Natural killer cell (primary cell): Measurements from ENCODE around the gene SGMS2. TPM values are rescaled to one million over a fixed set of nuclear protein-coding genes. Genes with fewer than 3 reads are reported as not detected.

ENCODE experiments used
- ATAC-seq, 3 donors: fragments of 150-1000 bp in 2 of 3; fragments of 200-7000 bp in 1 of 3; cut with Tn5 transposase; 1 replicate in 1 of 3; 2 replicates in 2 of 3; pipeline ENCODE4 v1.10.0; 2021; ENCODE audit warnings: mild to moderate bottlenecking in 2 of 3, moderate library complexity in 2 of 3
- DNase-seq, 2 donors: peaks; one replicate each; pipeline versions ENCODE4 v3.0.0 to v3.0.0-alpha.2; 2013 to 2021; ENCODE audit warnings: mixed read lengths in 1 of 2
- H3K27ac ChIP-seq: one replicate; pipeline ENCODE4 v1.5.1; 2013; ENCODE audit warnings: mild to moderate bottlenecking, low read length
- H3K27me3 ChIP-seq: one replicate; pipeline ENCODE4 v1.6.1; 2013; ENCODE audit warnings: low read length; ENCODE audit not compliant: control insufficient read depth, insufficient read depth
- H3K36me3 ChIP-seq: one replicate; pipeline ENCODE4 v1.6.1; 2013; ENCODE audit warnings: low read length; ENCODE audit not compliant: control insufficient read depth, insufficient read depth
- H3K4me1 ChIP-seq: one replicate; pipeline ENCODE4 v1.6.1; 2013; ENCODE audit warnings: low read length; ENCODE audit not compliant: control insufficient read depth, insufficient read depth
- H3K4me3 ChIP-seq: one replicate; pipeline ENCODE4 v1.5.1; 2013; ENCODE audit warnings: low read length
- H3K9me3 ChIP-seq: one replicate; pipeline ENCODE4 v1.6.1; 2013; ENCODE audit warnings: low read length; ENCODE audit not compliant: control insufficient read depth, insufficient read depth
- H3K27ac Mint-ChIP-seq, 2 donors: one replicate each; pipeline ENCODE4 v1.8.0; 2022; ENCODE audit warnings: mild to moderate bottlenecking in 2 of 2, mixed read lengths in 2 of 2, moderate library complexity in 1 of 2
- H3K27me3 Mint-ChIP-seq, 2 donors: one replicate each; pipeline ENCODE4 v1.8.0; 2022; ENCODE audit warnings: low read depth in 2 of 2, mixed read lengths in 2 of 2
- H3K36me3 Mint-ChIP-seq: one replicate; pipeline ENCODE4 v1.8.0; 2022; ENCODE audit warnings: mixed read lengths
- H3K4me1 Mint-ChIP-seq, 2 donors: one replicate each; pipeline ENCODE4 v1.8.0; 2022; ENCODE audit warnings: mixed read lengths in 2 of 2
- H3K4me3 Mint-ChIP-seq: one replicate; pipeline ENCODE4 v1.8.0; 2022; ENCODE audit warnings: mild to moderate bottlenecking, moderate library complexity, mixed read lengths
- H3K9me3 Mint-ChIP-seq, 2 donors: one replicate each; pipeline ENCODE4 v1.8.0; 2022; ENCODE audit warnings: mixed read lengths in 2 of 2
- WGBS: methylation state at CpG from one replicate; pipeline ENCODE4 v1.1.7; 2013; ENCODE audit warnings: missing lambda C conversion rate; ENCODE audit not compliant: insufficient coverage; 5-methylcytosine and 5-hydroxymethylcytosine counted together
- intact Hi-C: fragments of 100-400 bp; cut with micrococcal nuclease; formaldehyde crosslinking; loops from one replicate; pipeline ENCODE4 v1.14.2; 2022
- total RNA-seq, 4 donors: library from RNA; stranded (reverse); fragments of 120-200 nt in 1 of 4; gene quantifications; one replicate each; pipeline versions ENCODE4 v1.2.3 to v1.2.4, GENCODE V29; 2013 to 2022
- TF ChIP-seq, protein P1 (sequence below): fragments of 200-600 bp; IDR thresholded peaks from one replicate; pipeline ENCODE4 v1.8.0; 2022; ENCODE audit warnings: antibody characterized with exemption

Gene SGMS2
- total RNA-seq, 3 donors from 2014 or later (not counting 1 experiment from before 2014, with no cell fraction given), result 0.16 to 0.98 (median 0.54) TPM

DNA sequence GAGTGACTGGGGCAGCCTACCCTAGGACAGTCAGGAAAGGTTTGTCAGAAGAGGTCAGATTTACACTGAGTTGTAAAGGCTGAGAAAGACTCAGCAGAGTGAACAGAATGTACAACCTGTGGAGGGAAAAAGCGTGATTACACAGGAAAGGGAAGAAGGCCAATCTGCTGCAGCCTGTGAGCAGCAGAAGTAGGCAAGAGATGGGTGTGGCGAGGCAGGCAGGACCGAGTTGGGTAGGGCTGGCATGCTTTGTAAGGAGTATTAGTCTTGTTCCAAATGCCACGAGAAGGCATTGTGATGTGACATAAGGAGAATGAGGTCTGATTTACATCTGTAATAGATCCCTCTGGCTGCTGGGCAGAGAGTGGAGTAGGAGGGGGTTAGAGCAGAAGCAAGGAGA lies 12.6 kb downstream of the SGMS2 start:
- Histone ChIP-seq H3K36me3 (no peaks in the 10 kb centered on the region), H3K4me1 (peaks cover 2% of the 10 kb centered on the region), H3K9me3 (no peaks in the 10 kb centered on the region), H3K27me3 (no peaks in the 10 kb centered on the region), H3K27ac (no peak overlapping the region), H3K4me3 (no peak overlapping the region)
- Mint-ChIP-seq H3K27ac (no peak overlapping the region), H3K36me3 (no peaks in the 10 kb centered on the region), H3K9me3 (no peaks in the 10 kb centered on the region), H3K27me3 (no peaks in the 10 kb centered on the region), H3K4me3 (no peak overlapping the region), H3K4me1 (no peaks in the 10 kb centered on the region)
- ATAC-seq, result no peak
- DNase-seq, result no peak
- 66% methylated on average over 4 of the region's 4 CpGs for WGBS
- TF ChIP-seq, protein P1, sequence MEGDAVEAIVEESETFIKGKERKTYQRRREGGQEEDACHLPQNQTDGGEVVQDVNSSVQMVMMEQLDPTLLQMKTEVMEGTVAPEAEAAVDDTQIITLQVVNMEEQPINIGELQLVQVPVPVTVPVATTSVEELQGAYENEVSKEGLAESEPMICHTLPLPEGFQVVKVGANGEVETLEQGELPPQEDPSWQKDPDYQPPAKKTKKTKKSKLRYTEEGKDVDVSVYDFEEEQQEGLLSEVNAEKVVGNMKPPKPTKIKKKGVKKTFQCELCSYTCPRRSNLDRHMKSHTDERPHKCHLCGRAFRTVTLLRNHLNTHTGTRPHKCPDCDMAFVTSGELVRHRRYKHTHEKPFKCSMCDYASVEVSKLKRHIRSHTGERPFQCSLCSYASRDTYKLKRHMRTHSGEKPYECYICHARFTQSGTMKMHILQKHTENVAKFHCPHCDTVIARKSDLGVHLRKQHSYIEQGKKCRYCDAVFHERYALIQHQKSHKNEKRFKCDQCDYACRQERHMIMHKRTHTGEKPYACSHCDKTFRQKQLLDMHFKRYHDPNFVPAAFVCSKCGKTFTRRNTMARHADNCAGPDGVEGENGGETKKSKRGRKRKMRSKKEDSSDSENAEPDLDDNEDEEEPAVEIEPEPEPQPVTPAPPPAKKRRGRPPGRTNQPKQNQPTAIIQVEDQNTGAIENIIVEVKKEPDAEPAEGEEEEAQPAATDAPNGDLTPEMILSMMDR, result no peak
- intact Hi-C loops, result no loop called here

DNA sequence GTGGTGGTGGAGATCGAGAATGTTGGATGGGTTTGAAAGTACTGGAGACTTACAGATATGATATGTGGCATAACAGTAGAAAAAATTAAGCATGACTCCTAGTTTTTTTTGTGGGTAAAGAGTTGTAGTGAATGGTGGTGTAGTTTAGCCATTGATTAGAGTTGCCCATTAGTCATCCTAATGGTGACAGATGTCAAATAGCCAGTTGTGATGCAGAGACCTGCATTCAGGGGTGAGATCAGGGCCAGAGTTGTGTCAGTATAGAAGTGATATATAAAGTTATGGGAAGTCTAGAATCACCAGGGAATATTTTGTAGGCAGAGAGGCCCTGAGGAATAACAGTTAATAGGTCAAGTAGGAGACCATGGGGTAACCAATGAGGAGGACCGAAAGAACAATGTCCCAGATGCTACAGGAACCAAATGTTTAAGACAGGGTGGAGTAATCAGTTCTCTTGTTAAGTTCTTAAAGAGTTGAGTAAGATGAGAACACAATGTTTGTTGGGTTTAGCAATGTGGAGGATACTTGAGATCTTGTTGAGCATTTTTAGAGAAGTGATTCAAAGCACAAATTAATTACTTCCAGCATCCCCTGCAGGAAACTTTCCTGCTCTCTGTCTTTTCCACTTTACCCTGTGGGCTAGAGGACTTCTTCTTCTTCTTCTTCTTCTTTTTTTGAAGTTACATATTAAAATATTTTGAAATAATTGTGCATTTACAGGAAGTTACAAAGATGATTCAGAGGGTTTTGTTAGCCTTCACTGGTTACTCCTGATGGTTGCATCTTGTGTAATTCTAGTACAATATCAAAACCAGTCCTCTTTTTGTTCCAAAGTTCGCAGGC lies 13.3 kb downstream of the SGMS2 start:
- no peaks in the 10 kb centered on the region for H3K36me3 Mint-ChIP-seq

DNA sequence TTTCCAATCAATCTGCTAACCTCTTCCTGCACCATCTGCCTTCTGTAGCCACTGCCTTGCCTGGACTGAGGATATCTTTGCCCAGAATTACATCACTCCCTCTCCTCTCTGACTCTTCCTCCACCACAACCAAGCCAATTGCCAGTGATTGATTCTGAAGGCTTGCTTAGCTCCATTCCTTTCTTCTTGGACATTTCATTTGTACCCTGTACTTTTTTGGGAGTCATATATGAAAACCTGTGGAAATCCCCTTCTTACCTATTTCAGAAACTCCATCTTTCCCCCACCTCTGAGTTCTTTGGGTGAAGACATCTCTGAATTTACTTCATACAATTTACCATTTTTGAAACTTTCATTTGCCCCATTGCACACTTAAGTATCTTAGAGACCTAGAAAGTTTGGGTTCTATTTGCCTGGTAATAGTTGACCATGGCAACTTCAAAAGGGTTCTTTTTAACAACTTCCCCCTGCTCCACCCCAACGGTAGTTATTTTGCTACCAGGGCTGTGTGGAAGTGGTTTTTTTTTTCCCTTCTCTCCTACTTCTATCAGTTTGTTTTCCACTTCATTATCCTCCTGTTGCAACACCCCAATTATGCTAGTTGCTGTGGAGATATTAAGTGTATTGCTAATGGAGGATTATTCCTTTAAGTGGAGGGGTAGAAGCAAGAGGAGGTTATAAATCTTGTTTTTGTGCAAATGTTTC lies 14.3 kb downstream of the SGMS2 start:
- H3K36me3 Mint-ChIP-seq, result no peaks in the 10 kb centered on the region
- ATAC-seq (no peak), DNase-seq (no peak)
- H3K27ac Mint-ChIP-seq, result no peak overlapping the region
- intact Hi-C loops, result no loop called here
- Histone ChIP-seq H3K4me3 (no peak overlapping the region), H3K27me3 (no peaks in the 10 kb centered on the region), H3K4me1 (peaks cover 2% of the 10 kb centered on the region), H3K36me3 (no peaks in the 10 kb centered on the region), H3K9me3 (no peaks in the 10 kb centered on the region), H3K27ac (peak overlapping the region; percentile 31)
- TF ChIP-seq, protein P1, result no peak
- H3K9me3 Mint-ChIP-seq, result no peaks in the 10 kb centered on the region
- WGBS, result no CpG with 5 or more reads among the region's 1 CpG
- no peak overlapping the region for H3K4me3 Mint-ChIP-seq
- H3K27me3 Mint-ChIP-seq, result no peaks in the 10 kb centered on the region
- no peaks in the 10 kb centered on the region for H3K4me1 Mint-ChIP-seq

More for the DNA sequence above, 13.3 kb downstream of the SGMS2 start:
- TF ChIP-seq, protein P1, result no peak
- no peaks in the 10 kb centered on the region for H3K9me3 Mint-ChIP-seq
- DNase-seq (no peak), ATAC-seq (peak in 1 of 3 donors; percentile 30)
- H3K4me3 Mint-ChIP-seq, result no peak overlapping the region
- H3K27me3 Mint-ChIP-seq, result no peaks in the 10 kb centered on the region
- intact Hi-C loops, result no loop called here
- H3K4me3 ChIP-seq, result no peak overlapping the region
- H3K36me3 ChIP-seq, result no peaks in the 10 kb centered on the region
- peaks cover 2% of the 10 kb centered on the region for H3K4me1 ChIP-seq
- no peaks in the 10 kb centered on the region for H3K4me1 Mint-ChIP-seq
- no peaks in the 10 kb centered on the region for H3K9me3 ChIP-seq
- no peak overlapping the region for H3K27ac Mint-ChIP-seq
- 82% methylated on average over 2 of the region's 3 CpGs for WGBS
- H3K27ac ChIP-seq, result no peak overlapping the region
- no peaks in the 10 kb centered on the region for H3K27me3 ChIP-seq
